ENCODE measurements around the gene IL4R. TPM values are rescaled to one million over a fixed set of nuclear protein-coding genes. Genes with fewer than 3 reads are reported as not detected.

IL4R gene
- total and polyA plus RNA-seq, 4 donors, result 15.5 to 61.9 (median 29.9) TPM

DNA sequence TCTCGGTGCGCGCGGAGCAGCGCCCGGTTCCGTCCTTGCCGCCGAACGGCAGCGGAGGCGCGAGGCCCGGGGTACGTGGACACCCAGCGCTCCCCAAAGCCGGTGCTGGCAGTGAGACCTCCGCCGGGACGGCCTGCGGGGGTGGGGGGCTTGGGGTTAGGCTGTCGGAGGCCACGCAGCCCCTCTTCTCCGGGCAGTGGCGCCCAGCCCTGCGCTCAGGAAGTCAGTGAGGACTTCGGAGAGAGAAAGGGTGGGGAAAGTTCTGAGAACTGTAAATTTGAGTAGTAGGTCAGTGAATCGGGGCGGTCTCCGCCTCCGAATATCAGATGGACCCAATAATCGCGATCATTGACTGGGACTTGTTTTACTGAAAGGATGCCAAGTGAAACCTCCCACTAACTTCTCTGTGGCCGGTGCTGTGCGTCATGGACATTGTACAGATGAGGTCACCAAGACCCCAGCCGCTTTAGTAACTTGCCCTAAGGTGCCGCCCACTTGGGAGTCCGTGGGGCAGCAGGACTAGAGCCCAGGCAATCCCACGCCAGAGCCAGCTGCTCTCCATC is 468 bp downstream of the IL4R start:
- Histone ChIP-seq H3K4me1 (ENCODE audit: control insufficient read depth in 4 of 4, insufficient read depth in 4 of 4, low read length in 3 of 4) (peaks cover 13 to 54% (median 44%) of the 10 kb centered on the region in 4 donors), H3K27ac (ENCODE audit: low read depth in 1 of 2, low read length in 2 of 2) (peak overlapping the region; percentile 97 to 99), H3K9ac (ENCODE audit: low read depth in 1 of 2, low read length in 2 of 2) (peak overlapping the region; percentile 89 to 91), H3K27me3 (ENCODE audit: control insufficient read depth in 4 of 4, insufficient read depth in 4 of 4, low read length in 3 of 4) (no peaks in the 10 kb centered on the region), H3K9me3 (ENCODE audit: control insufficient read depth in 4 of 4, low read length in 3 of 4) (no peaks in the 10 kb centered on the region), H3K4me3 (ENCODE audit: low read depth in 1 of 3, low read length in 3 of 3) (peak overlapping the region; percentile 71 to 90 (median 88)), H3K36me3 (ENCODE audit: control insufficient read depth in 4 of 4, insufficient read depth in 3 of 4, low read depth in 1 of 4, low read length in 3 of 4) (peaks cover 0 to 10% (median 0%) of the 10 kb centered on the region in 4 donors)
- under 1% methylated on average over 39 of the region's 39 CpGs for WGBS
- TF ChIP-seq TAF1 (conservative IDR thresholded peaks at IDR 0.05), result peak; percentile 88
- TF ChIP-seq FOXA2 (IDR thresholded peaks at IDR 0.05), result no peak
- TF ChIP-seq SP1 (IDR thresholded peaks at IDR 0.05), result peak; percentile 54
- TF ChIP-seq RAD21 (IDR thresholded peaks at IDR 0.05), result peak in 1 of 2 donors; percentile 26
- no peak for TF ChIP-seq NR2F2 (IDR thresholded peaks at IDR 0.05)
- TF ChIP-seq RXRA (IDR thresholded peaks at IDR 0.05), result peak; percentile 55 to 69
- TF ChIP-seq, protein P1, sequence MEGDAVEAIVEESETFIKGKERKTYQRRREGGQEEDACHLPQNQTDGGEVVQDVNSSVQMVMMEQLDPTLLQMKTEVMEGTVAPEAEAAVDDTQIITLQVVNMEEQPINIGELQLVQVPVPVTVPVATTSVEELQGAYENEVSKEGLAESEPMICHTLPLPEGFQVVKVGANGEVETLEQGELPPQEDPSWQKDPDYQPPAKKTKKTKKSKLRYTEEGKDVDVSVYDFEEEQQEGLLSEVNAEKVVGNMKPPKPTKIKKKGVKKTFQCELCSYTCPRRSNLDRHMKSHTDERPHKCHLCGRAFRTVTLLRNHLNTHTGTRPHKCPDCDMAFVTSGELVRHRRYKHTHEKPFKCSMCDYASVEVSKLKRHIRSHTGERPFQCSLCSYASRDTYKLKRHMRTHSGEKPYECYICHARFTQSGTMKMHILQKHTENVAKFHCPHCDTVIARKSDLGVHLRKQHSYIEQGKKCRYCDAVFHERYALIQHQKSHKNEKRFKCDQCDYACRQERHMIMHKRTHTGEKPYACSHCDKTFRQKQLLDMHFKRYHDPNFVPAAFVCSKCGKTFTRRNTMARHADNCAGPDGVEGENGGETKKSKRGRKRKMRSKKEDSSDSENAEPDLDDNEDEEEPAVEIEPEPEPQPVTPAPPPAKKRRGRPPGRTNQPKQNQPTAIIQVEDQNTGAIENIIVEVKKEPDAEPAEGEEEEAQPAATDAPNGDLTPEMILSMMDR (IDR thresholded peaks at IDR 0.05; ENCODE audit: low read depth, low read length, missing input control), result no peak
- peak; percentile 28 to 63 for TF ChIP-seq HNF4A (conservative IDR thresholded peaks at IDR 0.05)
- TF ChIP-seq GABPA (IDR thresholded peaks at IDR 0.05 in 1 of 2, conservative IDR thresholded peaks at IDR 0.05 in 1 of 2), result no peak
- TF ChIP-seq JUND (IDR thresholded peaks at IDR 0.05), result peak; percentile 80 to 87
- TF ChIP-seq, protein P2, sequence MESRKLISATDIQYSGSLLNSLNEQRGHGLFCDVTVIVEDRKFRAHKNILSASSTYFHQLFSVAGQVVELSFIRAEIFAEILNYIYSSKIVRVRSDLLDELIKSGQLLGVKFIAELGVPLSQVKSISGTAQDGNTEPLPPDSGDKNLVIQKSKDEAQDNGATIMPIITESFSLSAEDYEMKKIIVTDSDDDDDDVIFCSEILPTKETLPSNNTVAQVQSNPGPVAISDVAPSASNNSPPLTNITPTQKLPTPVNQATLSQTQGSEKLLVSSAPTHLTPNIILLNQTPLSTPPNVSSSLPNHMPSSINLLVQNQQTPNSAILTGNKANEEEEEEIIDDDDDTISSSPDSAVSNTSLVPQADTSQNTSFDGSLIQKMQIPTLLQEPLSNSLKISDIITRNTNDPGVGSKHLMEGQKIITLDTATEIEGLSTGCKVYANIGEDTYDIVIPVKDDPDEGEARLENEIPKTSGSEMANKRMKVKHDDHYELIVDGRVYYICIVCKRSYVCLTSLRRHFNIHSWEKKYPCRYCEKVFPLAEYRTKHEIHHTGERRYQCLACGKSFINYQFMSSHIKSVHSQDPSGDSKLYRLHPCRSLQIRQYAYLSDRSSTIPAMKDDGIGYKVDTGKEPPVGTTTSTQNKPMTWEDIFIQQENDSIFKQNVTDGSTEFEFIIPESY (IDR thresholded peaks at IDR 0.05), result peak; percentile 91
- TF ChIP-seq, protein P3, sequence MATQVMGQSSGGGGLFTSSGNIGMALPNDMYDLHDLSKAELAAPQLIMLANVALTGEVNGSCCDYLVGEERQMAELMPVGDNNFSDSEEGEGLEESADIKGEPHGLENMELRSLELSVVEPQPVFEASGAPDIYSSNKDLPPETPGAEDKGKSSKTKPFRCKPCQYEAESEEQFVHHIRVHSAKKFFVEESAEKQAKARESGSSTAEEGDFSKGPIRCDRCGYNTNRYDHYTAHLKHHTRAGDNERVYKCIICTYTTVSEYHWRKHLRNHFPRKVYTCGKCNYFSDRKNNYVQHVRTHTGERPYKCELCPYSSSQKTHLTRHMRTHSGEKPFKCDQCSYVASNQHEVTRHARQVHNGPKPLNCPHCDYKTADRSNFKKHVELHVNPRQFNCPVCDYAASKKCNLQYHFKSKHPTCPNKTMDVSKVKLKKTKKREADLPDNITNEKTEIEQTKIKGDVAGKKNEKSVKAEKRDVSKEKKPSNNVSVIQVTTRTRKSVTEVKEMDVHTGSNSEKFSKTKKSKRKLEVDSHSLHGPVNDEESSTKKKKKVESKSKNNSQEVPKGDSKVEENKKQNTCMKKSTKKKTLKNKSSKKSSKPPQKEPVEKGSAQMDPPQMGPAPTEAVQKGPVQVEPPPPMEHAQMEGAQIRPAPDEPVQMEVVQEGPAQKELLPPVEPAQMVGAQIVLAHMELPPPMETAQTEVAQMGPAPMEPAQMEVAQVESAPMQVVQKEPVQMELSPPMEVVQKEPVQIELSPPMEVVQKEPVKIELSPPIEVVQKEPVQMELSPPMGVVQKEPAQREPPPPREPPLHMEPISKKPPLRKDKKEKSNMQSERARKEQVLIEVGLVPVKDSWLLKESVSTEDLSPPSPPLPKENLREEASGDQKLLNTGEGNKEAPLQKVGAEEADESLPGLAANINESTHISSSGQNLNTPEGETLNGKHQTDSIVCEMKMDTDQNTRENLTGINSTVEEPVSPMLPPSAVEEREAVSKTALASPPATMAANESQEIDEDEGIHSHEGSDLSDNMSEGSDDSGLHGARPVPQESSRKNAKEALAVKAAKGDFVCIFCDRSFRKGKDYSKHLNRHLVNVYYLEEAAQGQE (IDR thresholded peaks at IDR 0.05), result peak; percentile 76
- TF ChIP-seq, protein P4, sequence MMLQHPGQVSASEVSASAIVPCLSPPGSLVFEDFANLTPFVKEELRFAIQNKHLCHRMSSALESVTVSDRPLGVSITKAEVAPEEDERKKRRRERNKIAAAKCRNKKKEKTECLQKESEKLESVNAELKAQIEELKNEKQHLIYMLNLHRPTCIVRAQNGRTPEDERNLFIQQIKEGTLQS (IDR thresholded peaks at IDR 0.05), result no peak
- TF ChIP-seq YY1 (IDR thresholded peaks at IDR 0.05), result peak; percentile 50
- no peak for TF ChIP-seq FOXA1 (IDR thresholded peaks at IDR 0.05)
- no peak for TF ChIP-seq EGR1 (IDR thresholded peaks at IDR 0.05; ENCODE audit: low read depth in 2 of 2)
- TF ChIP-seq, protein P5, sequence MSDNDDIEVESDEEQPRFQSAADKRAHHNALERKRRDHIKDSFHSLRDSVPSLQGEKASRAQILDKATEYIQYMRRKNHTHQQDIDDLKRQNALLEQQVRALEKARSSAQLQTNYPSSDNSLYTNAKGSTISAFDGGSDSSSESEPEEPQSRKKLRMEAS (IDR thresholded peaks at IDR 0.05), result peak; percentile 38
- TF ChIP-seq HNF4G (IDR thresholded peaks at IDR 0.05), result no peak
- no peak for DNase-seq (ENCODE audit: low spot score)
